Activated CD8-positive, alpha-beta memory T cell treated with anti-CD3 and anti-CD28 coated beads, Interleukin-2, amount 50 U/mL, for 24 hours (primary cell): ENCODE measurements around the gene PRMT5.
"Not testable (repeated sequence)": the region's sequence is repeated elsewhere in the genome, so short reads cannot be mapped to it uniquely, and the experiment has no call there.

ENCODE experiments used
- DNase-seq: peaks from one replicate; pipeline ENCODE4 v3.0.0-alpha.2; 2020; ENCODE audit errors: extremely low read depth

PRMT5 gene

GRCh38 chr14:22932146-22932545 lies 3.0 kb upstream of the PRMT5 start:
- no peak for DNase-seq

GRCh38 chr14:22929961-22930364 lies 787 bp upstream of the PRMT5 start:
- DNase-seq: no peak

- DNase-seq: no peak
Observed at GRCh38 chr14:22928237-22929103, 706 bp downstream of the PRMT5 start.

DNA sequence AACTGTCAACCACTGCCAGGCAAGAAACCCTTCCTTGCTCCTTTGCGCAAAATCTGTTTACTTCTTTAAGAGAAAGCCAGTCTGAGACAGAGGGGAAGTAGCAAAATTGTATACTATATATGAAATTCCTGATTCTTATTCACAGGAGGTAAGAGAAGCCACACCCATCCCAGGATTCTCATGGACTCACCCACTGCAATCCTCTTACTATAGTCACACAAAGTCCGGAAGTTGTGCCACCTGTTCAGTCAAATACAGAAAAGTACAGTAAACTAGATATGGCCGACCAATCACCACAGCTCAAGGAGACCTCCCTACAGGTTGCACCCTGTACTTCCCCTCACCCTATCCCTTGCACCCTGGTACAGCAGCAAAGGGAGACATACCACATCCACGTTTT lies 2.9 kb downstream of the PRMT5 start:
- DNase-seq: no peak

GRCh38 chr14:22925513-22925912 lies 3.7 kb downstream of the PRMT5 start:
- DNase-seq: no peak

- DNase-seq: no peak
Observed at GRCh38 chr14:22923746-22924145, 5.4 kb downstream of the PRMT5 start.

GRCh38 chr14:22922294-22922693 lies 6.9 kb downstream of the PRMT5 start:
- no peak for DNase-seq

GRCh38 chr14:22920697-22921096 lies 8.5 kb downstream of the PRMT5 start:
- DNase-seq: no peak

DNA sequence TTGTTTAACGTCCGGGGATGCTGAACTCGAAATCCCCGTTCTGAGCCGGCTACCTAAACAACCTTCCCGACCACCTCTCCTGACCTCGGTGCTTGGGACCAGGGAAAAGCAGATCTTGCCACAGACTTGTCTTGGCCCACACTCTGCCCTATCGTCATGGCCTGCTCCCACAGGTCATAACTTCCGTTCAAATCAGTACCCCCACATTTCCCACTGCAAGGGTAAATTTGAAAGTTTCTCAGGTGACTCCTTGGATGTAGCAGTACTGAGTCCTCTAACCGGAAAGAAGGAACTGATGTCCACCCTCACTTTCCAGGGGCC lies 9.6 kb downstream of the PRMT5 start:
- DNase-seq: no peak

DNA sequence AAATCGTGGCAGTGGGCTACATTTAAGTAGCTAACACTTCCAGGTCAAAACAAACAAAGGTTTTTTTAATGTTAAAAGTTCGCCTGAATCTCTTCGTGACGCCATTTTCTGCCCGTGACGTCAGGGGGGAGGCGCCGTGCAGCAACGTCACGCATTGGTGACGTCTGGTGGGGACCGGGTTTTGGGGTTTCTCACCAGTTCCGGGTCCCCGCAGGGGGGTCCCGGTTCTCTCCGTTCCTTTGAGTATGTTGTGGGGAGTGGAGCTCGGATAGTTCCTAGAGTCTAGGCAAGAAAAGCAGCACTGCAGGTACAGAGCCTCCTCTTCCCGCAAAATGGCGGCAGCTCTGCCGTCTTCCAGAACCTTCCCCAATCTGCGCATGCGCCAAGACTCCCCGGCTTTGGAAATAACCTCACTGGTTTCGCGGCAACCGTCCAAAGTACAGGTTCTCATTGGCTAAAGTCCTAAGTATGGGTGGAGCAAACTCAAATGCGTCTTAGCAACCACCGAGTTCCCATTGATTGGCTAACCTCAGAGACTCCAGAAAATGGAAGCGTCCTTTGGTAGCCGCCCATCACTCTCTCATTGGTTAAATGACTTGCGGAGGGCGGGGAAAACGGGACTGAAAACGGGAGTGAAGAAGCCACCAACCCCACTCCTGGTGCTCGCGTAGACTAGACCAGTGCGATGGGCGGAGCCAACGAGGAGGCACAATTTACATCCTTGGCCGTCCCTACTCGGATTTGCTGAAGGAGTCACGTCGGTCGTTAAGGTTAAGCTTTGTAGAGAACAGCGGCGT lies 10.2 kb downstream of the PRMT5 start, which contains the start of gene RBM23:
RBM23 (minus strand) TSS at position 346 of the 797 bp plus-strand sequence.
- DNase-seq: peak; percentile 99

- DNase-seq: no peak
Observed at GRCh38 chr14:22915886-22916521, 13.2 kb downstream of the PRMT5 start.

GRCh38 chr14:22914836-22915235 lies 14.3 kb downstream of the PRMT5 start:
- DNase-seq: not testable (repeated sequence)

DNA sequence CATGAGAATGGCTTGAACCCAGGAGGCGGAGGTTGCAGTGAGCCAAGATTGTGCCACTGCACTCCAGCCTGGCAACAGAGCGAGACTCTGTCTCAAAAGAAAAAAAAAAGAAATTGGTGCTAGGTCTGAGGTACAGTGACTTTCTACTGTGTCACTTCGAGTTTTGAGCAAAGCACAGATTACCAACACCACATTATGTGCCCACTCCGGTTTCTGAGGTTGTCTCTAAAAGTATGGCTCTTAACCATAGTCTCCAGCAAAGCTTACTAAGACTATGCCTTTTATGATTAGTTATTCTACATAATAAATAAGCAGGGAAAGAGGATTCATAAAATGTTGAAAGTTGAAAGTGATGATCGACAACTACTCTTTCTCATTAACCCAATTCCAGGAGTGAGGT lies 18.3 kb downstream of the PRMT5 start:
- DNase-seq: no peak

- no peak for DNase-seq
Observed at GRCh38 chr14:22908601-22909000, 20.6 kb downstream of the PRMT5 start.

DNA sequence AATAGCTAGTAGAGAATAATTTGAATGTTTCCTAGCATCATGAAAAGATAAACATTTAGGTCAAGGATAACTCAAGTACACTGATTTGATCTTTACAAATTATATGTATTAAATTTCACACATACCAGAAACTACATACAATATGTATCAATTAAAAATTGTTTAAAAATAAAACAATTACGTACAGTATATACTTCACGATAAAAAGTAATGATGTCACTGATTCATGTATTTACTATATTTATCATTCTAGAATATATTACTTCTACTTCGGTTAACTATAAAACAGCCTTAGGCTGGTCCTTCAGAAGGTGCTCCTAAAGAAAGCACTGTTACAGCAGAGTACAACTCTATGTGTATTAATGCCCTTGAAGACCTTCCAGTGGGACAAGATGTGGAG lies 21.7 kb downstream of the PRMT5 start:
- DNase-seq: no peak

DNA sequence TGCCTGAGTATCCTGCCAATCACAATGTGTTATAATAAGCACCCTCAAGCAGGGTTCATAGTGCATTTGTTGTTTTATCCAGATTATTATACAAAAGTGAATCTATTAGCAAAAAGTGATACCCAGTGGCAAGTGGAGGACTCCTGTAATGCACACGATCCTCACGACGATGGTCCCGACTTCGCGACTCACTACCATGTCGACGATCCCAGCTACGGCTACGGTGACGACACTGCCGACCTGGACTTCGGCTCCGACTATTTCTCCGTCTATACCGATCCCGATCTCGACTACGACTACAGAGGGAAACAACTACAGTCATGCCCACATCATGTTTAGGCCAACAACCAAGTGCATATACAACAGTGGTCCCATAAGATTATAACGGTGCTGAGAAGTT lies 23.1 kb downstream of the PRMT5 start:
- no peak for DNase-seq

DNA sequence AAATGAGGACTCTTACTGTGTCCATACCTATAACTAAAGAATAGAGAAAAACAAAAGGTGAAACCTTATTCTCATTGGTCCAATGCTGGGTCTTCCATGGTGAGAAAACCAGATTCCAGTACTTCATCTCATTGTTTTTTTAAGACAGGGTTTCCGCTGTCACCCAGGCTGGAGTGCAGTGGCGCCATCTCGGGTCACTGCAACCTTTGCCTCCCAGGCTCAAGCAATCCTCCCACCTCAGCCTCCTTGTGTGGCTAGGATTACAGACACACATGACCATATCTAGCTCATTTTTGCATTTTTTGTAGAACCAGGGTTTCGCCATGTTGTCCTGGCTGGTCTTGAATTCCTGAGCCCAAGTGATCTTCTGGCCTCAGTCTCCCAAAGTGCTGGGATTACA lies 23.5 kb downstream of the PRMT5 start:
- DNase-seq: no peak

- no peak for DNase-seq
Observed at GRCh38 chr14:22903742-22904087, 25.5 kb downstream of the PRMT5 start.

DNA sequence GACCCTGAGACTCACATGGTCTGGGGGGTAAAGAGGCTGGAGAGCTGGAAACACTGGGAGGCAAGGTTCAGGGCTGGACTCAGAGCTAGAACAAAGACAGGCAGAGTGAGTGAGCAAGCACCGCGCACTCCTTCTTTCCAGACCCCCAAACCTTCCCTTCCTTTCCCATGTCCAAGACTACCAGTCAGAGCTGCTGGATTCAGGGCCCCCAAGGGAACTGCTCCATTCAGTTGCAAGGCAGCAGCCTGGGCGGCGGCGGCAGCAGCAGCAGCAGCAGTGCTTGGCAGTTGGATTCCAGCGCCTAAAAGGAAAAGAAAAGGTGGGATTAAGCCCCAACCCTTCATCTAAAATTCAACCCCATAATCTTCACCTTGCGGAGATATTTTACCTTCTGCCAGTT lies 27.4 kb downstream of the PRMT5 start:
- DNase-seq: no peak

DNA sequence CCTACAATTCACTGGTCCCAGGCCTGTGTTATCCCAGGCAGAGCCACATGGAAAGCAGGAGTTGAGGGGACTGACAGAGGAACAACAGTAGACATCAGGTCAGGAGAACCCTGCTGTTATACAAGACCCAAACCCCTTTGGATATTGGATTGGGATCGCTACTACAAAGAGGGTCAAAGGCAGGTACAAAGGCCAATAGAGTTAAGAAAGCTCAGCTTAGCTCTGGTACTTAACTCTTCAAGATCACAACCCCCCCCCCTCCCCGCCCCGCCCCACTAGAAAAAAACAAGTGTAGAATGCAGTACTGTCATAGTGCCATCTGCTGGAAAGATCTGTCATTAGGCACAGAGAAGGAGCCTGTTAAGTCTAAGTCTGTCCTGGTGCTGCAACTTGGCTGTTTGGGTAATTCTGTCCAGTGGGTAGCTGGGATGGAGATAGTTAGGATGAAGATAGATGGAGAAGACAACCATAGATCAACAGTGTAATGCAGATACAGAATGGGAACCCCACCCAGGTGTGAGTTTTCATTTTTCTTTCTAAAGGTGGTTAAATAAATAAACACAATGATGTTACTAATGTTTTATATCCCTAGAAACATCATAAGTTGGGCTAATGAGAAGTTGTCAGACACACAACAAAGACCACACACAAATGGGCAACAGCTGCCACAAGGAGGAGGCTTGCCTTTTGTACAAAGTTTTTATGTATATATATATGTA lies 28.9 kb downstream of the PRMT5 start:
- DNase-seq: no peak

DNA sequence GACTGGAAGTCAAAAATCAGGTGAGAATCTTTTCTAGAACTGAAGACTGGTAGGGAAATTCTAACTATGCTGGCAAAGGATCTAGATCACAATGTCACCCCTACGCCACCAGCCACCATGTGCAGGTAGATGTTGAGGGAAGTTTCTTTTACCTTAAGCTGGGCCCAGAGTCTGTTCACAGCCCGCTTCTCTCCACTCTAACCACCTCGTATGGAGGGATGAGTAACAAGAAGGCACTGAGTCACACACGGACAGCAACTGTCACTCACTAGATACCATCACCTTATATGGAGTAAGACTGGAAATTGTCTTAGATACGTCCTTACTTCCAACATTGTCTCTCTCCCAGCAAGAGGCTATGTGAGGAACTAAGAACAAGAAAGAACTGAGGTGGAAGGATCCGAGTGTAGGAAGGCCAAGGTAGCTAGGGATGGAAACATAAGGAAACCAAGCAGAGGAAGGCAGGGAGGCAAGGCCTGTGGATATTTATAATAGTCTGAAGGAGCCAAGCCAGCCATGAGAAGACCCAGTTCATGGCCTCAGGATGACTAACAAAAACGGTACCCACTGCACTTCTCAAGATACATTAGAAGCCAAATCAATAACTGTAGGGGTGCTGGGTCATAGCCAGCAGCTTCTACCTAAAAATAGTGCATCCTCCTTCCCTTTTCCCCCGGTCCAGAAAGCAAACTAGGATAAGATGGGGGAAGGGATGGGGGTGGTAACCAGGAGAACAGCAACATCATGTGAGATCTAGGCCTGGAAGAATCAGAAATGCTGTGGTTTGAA lies 30.7 kb downstream of the PRMT5 start:
- no peak for DNase-seq
